GM19467 (cell line): ENCODE results near the gene ASB17.
A peak's percentile ranks its signal among the peaks of the same experiment; 100 is the strongest.
"Not testable (repeated sequence)": the region's sequence is repeated elsewhere in the genome, so short reads cannot be mapped to it uniquely, and the experiment has no call there.

Source experiments
- ATAC-seq: cut with Tn5 transposase; IDR thresholded peaks from one replicate; pipeline ENCODE4 v1.9.1; 2021; ENCODE audit warnings: mild to moderate bottlenecking, moderate library complexity; ENCODE audit not compliant: unreplicated experiment

Gene ASB17

GRCh38 chr1:75932304-75932703, at the start of gene ASB17:
TSS of gene ASB17 (minus strand) at chr1:75932404. CDS start at chr1:75932291, 113 bp downstream.
- no peak for ATAC-seq

GRCh38 chr1:75980972-75981897, 49.0 kb upstream of the ASB17 start:
- peak; percentile 55 for ATAC-seq

GRCh38 chr1:75970631-75971030, 38.4 kb upstream of the ASB17 start:
- no peak for ATAC-seq

- ATAC-seq, result no peak
These were observed 37.3 kb upstream of the ASB17 start for GRCh38 chr1:75969550-75969949.

- ATAC-seq, result no peak
These were observed 35.5 kb upstream of the ASB17 start for GRCh38 chr1:75967719-75968118.

GRCh38 chr1:75964760-75965408, 32.7 kb upstream of the ASB17 start:
- no peak for ATAC-seq

- not testable (repeated sequence) for ATAC-seq
These were observed 32.0 kb upstream of the ASB17 start for GRCh38 chr1:75964110-75964759.

- no peak for ATAC-seq
These were observed 22.4 kb upstream of the ASB17 start for GRCh38 chr1:75954586-75954985.

GRCh38 chr1:75953461-75953860, 21.3 kb upstream of the ASB17 start:
- ATAC-seq, result no peak

- ATAC-seq, result no peak
These were observed 19.8 kb upstream of the ASB17 start for GRCh38 chr1:75952016-75952415.

- no peak for ATAC-seq
These were observed 18.0 kb upstream of the ASB17 start for GRCh38 chr1:75950176-75950575.

- ATAC-seq, result not testable (repeated sequence)
These were observed 10.8 kb upstream of the ASB17 start for GRCh38 chr1:75943037-75943436.

GRCh38 chr1:75937034-75937433, 4.8 kb upstream of the ASB17 start:
- no peak for ATAC-seq

GRCh38 chr1:75922698-75923097, 9.5 kb downstream of the ASB17 start:
- no peak for ATAC-seq

- ATAC-seq, result no peak
These were observed 15.4 kb downstream of the ASB17 start for GRCh38 chr1:75916834-75917233.

GRCh38 chr1:75908717-75909152, 23.5 kb downstream of the ASB17 start:
- no peak for ATAC-seq

GRCh38 chr1:75901371-75901770, 30.8 kb downstream of the ASB17 start:
- ATAC-seq, result no peak

- ATAC-seq, result no peak
These were observed 47.8 kb downstream of the ASB17 start for GRCh38 chr1:75884437-75884836.

GRCh38 chr1:75879985-75880384, 52.2 kb downstream of the ASB17 start:
- ATAC-seq, result no peak

- ATAC-seq, result no peak
These were observed 61.3 kb downstream of the ASB17 start for GRCh38 chr1:75870951-75871350.
